RWPE1 (cell line): Measurements from ENCODE around the gene SPATA9.

Source experiments
- CTCF ChIA-PET: fragments of 350-600 bp; sonication (Branson Sonifier 250); formaldehyde crosslinking; extraction: SDS; loops from one replicate; lab custom pipeline; 2021; lab: Yijun Ruan, JAX
- POLR2A ChIA-PET: fragments of 400-600 bp; formaldehyde crosslinking; extraction: SDS; loops from one replicate; lab custom pipeline; 2020; ENCODE audit warnings: antibody characterized with exemption; ENCODE audit not compliant: low non-redundant PET; lab: Yijun Ruan, JAX
- DNase-seq: peaks from one replicate; pipeline ENCODE4 v3.0.0; 2012; ENCODE audit warnings: low spot score
- H3K27ac ChIP-seq: fragments of 450-650 bp; 2 replicates; pipeline ENCODE4 v1.5.1; 2017
- TF ChIP-seq, protein P1 (sequence below): fragments of 450-650 bp; conservative IDR thresholded peaks from 2 replicates; pipeline ENCODE4 v1.5.1; 2017; ENCODE audit warnings: low read depth, mild to moderate bottlenecking

Gene SPATA9

DNA sequence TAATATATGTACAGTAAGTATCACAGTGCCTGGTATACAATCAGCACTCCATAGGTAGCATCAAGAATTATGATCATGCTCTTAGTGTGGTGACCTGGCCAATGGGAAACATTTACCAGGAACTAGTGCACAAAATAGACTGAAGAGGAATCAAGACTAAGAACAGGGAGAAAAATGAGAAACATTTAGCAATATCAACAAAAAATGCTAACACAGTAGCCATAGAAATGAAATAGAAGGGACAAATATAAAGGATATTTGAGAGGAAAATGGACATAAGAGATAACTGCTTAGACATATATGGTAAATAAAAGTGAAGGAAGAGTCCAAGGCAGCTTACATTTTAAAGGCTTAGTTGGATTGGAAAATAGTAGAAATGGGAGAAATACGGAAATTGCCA is 16.5 kb upstream of the SPATA9 start:
- no peak for DNase-seq
- ChIA-PET CTCF (no interaction called here), POLR2A (no interaction called here)
- TF ChIP-seq, protein P1, sequence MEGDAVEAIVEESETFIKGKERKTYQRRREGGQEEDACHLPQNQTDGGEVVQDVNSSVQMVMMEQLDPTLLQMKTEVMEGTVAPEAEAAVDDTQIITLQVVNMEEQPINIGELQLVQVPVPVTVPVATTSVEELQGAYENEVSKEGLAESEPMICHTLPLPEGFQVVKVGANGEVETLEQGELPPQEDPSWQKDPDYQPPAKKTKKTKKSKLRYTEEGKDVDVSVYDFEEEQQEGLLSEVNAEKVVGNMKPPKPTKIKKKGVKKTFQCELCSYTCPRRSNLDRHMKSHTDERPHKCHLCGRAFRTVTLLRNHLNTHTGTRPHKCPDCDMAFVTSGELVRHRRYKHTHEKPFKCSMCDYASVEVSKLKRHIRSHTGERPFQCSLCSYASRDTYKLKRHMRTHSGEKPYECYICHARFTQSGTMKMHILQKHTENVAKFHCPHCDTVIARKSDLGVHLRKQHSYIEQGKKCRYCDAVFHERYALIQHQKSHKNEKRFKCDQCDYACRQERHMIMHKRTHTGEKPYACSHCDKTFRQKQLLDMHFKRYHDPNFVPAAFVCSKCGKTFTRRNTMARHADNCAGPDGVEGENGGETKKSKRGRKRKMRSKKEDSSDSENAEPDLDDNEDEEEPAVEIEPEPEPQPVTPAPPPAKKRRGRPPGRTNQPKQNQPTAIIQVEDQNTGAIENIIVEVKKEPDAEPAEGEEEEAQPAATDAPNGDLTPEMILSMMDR = no peak
- no peak overlapping the region for H3K27ac ChIP-seq

GRCh38 chr5:95697781-95698681 is 15.2 kb upstream of the SPATA9 start:
- DNase-seq = no peak
- no peak overlapping the region for H3K27ac ChIP-seq
- ChIA-PET POLR2A (interaction anchor here (0.6 kb wide), 1 partner anchor 32 kb away, joined by 7 read pairs; no protein-coding TSS in a partner anchor), CTCF (interaction anchor here (0.6 to 0.7 kb wide), 4 partner anchors 32 to 291 kb away, joined by 3 to 4 read pairs (median 3); no protein-coding TSS in a partner anchor)
- TF ChIP-seq, protein P1 = no peak

- CTCF ChIA-PET = interaction anchor here (1.3 kb wide), 1 partner anchor 17 kb away, joined by 3 read pairs; no protein-coding TSS in a partner anchor
- DNase-seq = no peak
- TF ChIP-seq, protein P1 = no peak
- POLR2A ChIA-PET = no interaction called here
- H3K27ac ChIP-seq = no peak overlapping the region
Observed at GRCh38 chr5:95690333-95690732, 7.5 kb upstream of the SPATA9 start.

- TF ChIP-seq, protein P1 = no peak
- DNase-seq = no peak
- ChIA-PET POLR2A (no interaction called here), CTCF (interaction anchor here (1.3 kb wide), 1 partner anchor 17 kb away, joined by 3 read pairs; no protein-coding TSS in a partner anchor)
- no peak overlapping the region for H3K27ac ChIP-seq
Observed at GRCh38 chr5:95689680-95690079, 6.9 kb upstream of the SPATA9 start.

DNA sequence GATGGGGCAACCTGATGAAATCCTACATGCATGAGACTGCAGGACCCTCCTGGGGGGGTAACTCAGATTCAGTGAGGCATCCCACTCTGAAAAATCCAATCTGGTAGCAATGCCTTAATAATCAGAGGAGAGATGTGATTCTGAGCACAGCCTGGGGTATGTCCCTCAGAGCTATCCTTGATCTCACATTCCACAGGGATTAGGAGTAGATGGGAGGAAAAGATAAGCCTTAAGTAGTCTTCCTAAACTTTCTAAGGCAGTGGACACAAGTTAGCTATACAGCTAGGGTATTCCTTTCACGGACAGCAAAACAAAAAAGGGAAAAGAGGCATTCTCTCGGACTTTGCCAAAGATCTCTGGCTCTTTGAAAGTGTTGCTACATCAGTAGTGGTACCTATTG is 3.9 kb upstream of the SPATA9 start:
- no peak overlapping the region for H3K27ac ChIP-seq
- TF ChIP-seq, protein P1 = no peak
- DNase-seq = no peak
- CTCF ChIA-PET = no interaction called here
- POLR2A ChIA-PET = no interaction called here

DNA sequence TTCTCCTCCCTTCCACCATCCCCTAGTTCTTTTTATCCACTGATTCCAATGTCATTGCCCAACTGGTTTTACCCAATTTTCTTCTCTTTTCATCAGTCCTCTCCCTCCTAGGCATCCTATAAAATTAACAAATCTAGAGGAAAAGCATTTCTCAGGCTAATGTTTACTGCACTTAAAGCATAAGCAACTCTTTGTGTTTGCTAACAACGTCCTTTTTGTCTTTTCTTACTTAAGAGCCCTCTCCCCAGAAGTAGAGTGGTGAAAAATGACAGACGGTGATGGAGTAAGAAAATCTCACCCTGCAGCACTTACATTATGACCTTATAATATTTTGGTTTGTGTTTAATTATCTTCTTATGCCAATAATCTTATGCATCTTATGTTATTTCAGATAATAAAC is 1.6 kb upstream of the SPATA9 start:
- TF ChIP-seq, protein P1 = no peak
- CTCF ChIA-PET = no interaction called here
- POLR2A ChIA-PET = no interaction called here
- DNase-seq = no peak
- no peak overlapping the region for H3K27ac ChIP-seq
